ENCODE measurements around the gene TTLL11. TPM values are rescaled to one million over a fixed set of nuclear protein-coding genes. Genes with fewer than 3 reads are reported as not detected.

TTLL11 gene
- total RNA-seq, 4 donors from 2014 or later, result 9.8 to 18.6 (median 15.6) TPM

GRCh38 chr9:121968056-121968455 is 125.1 kb downstream of the TTLL11 start:
- Histone ChIP-seq H3K4me3 (no peak overlapping the region), H3K27me3 (no peaks in the 10 kb centered on the region), H3K36me3 (peaks cover 0 to 4% (median 0%) of the 10 kb centered on the region in 3 donors), H3K9me3 (no peaks in the 10 kb centered on the region), H3K27ac (no peak overlapping the region), H3K4me1 (no peaks in the 10 kb centered on the region)
- 95% methylated on average over 8 of the region's 8 CpGs for WGBS, 2 donors
- no peak for DNase-seq (ENCODE audit: low spot score in 2 of 2)
- TF ChIP-seq POLR2A (IDR thresholded peaks at IDR 0.05) (no peak), CTCF (IDR thresholded peaks at IDR 0.05) (no peak), EP300 (IDR thresholded peaks at IDR 0.05) (no peak)

GRCh38 chr9:121966706-121967105 is 126.4 kb downstream of the TTLL11 start:
- no peak for DNase-seq (ENCODE audit: low spot score in 2 of 2)
- Histone ChIP-seq H3K4me1 (no peaks in the 10 kb centered on the region), H3K27ac (no peak overlapping the region), H3K27me3 (no peaks in the 10 kb centered on the region), H3K36me3 (peaks cover 0 to 4% (median 0%) of the 10 kb centered on the region in 3 donors), H3K9me3 (no peaks in the 10 kb centered on the region), H3K4me3 (no peak overlapping the region)
- WGBS, 2 donors, result 88 to 95% methylated on average over 1 of the region's 1 CpG
- TF ChIP-seq EP300 (IDR thresholded peaks at IDR 0.05), result no peak
- TF ChIP-seq POLR2A (IDR thresholded peaks at IDR 0.05), result no peak
- TF ChIP-seq CTCF (IDR thresholded peaks at IDR 0.05), result no peak

- TF ChIP-seq POLR2A (IDR thresholded peaks at IDR 0.05) (no peak), CTCF (IDR thresholded peaks at IDR 0.05) (no peak), EP300 (IDR thresholded peaks at IDR 0.05) (no peak)
- H3K36me3 ChIP-seq, result peaks cover 0 to 4% (median 0%) of the 10 kb centered on the region in 3 donors
- no peaks in the 10 kb centered on the region for H3K27me3 ChIP-seq
- H3K27ac ChIP-seq, result no peak overlapping the region
- no peaks in the 10 kb centered on the region for H3K4me1 ChIP-seq
- WGBS, 2 donors, result 69 to 75% methylated on average over 8 of the region's 8 CpGs
- no peaks in the 10 kb centered on the region for H3K9me3 ChIP-seq
- DNase-seq (ENCODE audit: low spot score in 2 of 2), result no peak
- H3K4me3 ChIP-seq, result no peak overlapping the region
These were observed 129.5 kb downstream of the TTLL11 start for GRCh38 chr9:121963528-121963995.

GRCh38 chr9:121962421-121962820 is 130.7 kb downstream of the TTLL11 start:
- no peaks in the 10 kb centered on the region for H3K27me3 ChIP-seq
- no peak overlapping the region for H3K27ac ChIP-seq
- no peaks in the 10 kb centered on the region for H3K36me3 ChIP-seq
- WGBS, 2 donors, result 100% methylated on average over 1 of the region's 1 CpG
- no peak for DNase-seq (ENCODE audit: low spot score in 2 of 2)
- no peak overlapping the region for H3K4me3 ChIP-seq
- no peaks in the 10 kb centered on the region for H3K9me3 ChIP-seq
- no peak for TF ChIP-seq CTCF (IDR thresholded peaks at IDR 0.05)
- no peak for TF ChIP-seq EP300 (IDR thresholded peaks at IDR 0.05)
- no peak for TF ChIP-seq POLR2A (IDR thresholded peaks at IDR 0.05)
- no peaks in the 10 kb centered on the region for H3K4me1 ChIP-seq

- H3K36me3 ChIP-seq, result peaks cover 0 to 9% (median 0%) of the 10 kb centered on the region in 3 donors
- no peaks in the 10 kb centered on the region for H3K27me3 ChIP-seq
- no peaks in the 10 kb centered on the region for H3K4me1 ChIP-seq
- no peak overlapping the region for H3K27ac ChIP-seq
- no peak overlapping the region for H3K4me3 ChIP-seq
- TF ChIP-seq EP300 (IDR thresholded peaks at IDR 0.05), result no peak
- WGBS, 2 donors, result 79 to 80% methylated on average over 7 of the region's 7 CpGs
- no peak for DNase-seq (ENCODE audit: low spot score in 2 of 2)
- H3K9me3 ChIP-seq, result no peaks in the 10 kb centered on the region
These were observed 132.4 kb downstream of the TTLL11 start for GRCh38 chr9:121960665-121961064.

GRCh38 chr9:121958530-121958929 is 134.6 kb downstream of the TTLL11 start:
- Histone ChIP-seq H3K27me3 (no peaks in the 10 kb centered on the region), H3K27ac (no peak overlapping the region), H3K36me3 (peaks cover 0 to 9% (median 0%) of the 10 kb centered on the region in 3 donors), H3K4me1 (peaks cover 0 to 15% (median 0%) of the 10 kb centered on the region in 4 donors), H3K4me3 (no peak overlapping the region), H3K9me3 (no peaks in the 10 kb centered on the region)
- whole genome bisulfite sequencing, 2 donors, result 75 to 92% methylated on average over 4 of the region's 4 CpGs
- TF ChIP-seq CTCF (IDR thresholded peaks at IDR 0.05) (no peak), EP300 (IDR thresholded peaks at IDR 0.05) (no peak), POLR2A (IDR thresholded peaks at IDR 0.05) (no peak)
- DNase-seq (ENCODE audit: low spot score in 2 of 2), result no peak

Measured in tibial nerve (tissue), 4 donors.